Peyer's patch (tissue), 4 donors: Measurements from ENCODE around the gene KATNAL2.

Experiments used
- POLR2A ChIP-seq, 2 donors: fragments of 450-650 bp; IDR thresholded peaks; one replicate each; pipeline ENCODE4 v1.5.1; 2017; ENCODE audit warnings: antibody characterized with exemption in 2 of 2, mild to moderate bottlenecking in 2 of 2, moderate library complexity in 2 of 2
- TF ChIP-seq, protein P1 (sequence below), 6 experiments: fragments of 450-650 bp in 4 of 6; fragments of 200-600 bp in 2 of 6; sonication (generic) in 1 of 6; IDR thresholded peaks; one replicate each; pipeline ENCODE4 v1.5.1; 2017 to 2019; ENCODE audit warnings: antibody characterized with exemption in 6 of 6, mild to moderate bottlenecking in 3 of 6, moderate library complexity in 1 of 6

DNA sequence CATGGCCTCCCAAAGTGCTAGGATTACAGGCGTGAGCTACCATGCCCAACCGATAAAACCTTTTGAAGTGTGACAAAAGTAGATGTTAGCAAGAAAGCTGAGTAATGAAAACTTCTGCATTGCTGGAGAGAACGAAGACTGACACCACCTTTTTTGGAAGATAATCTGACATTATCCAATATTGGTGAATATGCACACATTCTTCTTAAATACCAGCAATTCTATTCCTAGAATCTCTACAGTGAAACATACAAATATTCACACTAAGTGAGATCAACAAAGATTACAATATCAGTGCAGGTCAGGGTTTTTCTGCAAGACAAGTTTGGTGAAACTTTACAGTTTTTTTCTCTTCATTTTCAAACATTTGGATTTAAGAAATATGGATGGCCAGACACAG, 7.9 kb upstream of the KATNAL2 start:
- TF ChIP-seq, protein P1, sequence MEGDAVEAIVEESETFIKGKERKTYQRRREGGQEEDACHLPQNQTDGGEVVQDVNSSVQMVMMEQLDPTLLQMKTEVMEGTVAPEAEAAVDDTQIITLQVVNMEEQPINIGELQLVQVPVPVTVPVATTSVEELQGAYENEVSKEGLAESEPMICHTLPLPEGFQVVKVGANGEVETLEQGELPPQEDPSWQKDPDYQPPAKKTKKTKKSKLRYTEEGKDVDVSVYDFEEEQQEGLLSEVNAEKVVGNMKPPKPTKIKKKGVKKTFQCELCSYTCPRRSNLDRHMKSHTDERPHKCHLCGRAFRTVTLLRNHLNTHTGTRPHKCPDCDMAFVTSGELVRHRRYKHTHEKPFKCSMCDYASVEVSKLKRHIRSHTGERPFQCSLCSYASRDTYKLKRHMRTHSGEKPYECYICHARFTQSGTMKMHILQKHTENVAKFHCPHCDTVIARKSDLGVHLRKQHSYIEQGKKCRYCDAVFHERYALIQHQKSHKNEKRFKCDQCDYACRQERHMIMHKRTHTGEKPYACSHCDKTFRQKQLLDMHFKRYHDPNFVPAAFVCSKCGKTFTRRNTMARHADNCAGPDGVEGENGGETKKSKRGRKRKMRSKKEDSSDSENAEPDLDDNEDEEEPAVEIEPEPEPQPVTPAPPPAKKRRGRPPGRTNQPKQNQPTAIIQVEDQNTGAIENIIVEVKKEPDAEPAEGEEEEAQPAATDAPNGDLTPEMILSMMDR (IDR thresholded peaks at IDR 0.05): no peak
- TF ChIP-seq POLR2A (IDR thresholded peaks at IDR 0.05): no peak
